GM13976 (cell line): ENCODE measurements around the gene PLCL2.
A peak's percentile ranks its signal among the peaks of the same experiment; 100 is the strongest.

Experiments used
- DNase-seq: peaks from one replicate; pipeline ENCODE4 v3.0.0; 2012; ENCODE audit warnings: low spot score
- CTCF ChIP-seq: IDR thresholded peaks from 2 replicates; pipeline ENCODE4 v1.5.1; 2012; ENCODE audit warnings: borderline replicate concordance, mild to moderate bottlenecking; ENCODE audit not compliant: insufficient read depth; ENCODE audit errors: extremely low read depth, missing control alignments, control extremely low read depth
- in situ Hi-C: fragments of 300-500 bp; cut with MboI; formaldehyde crosslinking; loops from one replicate; pipeline ENCODE4 v1.12.0; 2022; ENCODE audit warnings: low sequenced_read_pairs, mixed read lengths, inconsistent platforms; ENCODE audit not compliant: unreplicated experiment

PLCL2 gene

GRCh38 chr3:16848007-16848406, 36.7 kb upstream of the PLCL2 start:
- no peak for DNase-seq
- in situ Hi-C loops = loop anchor here (25.0 kb wide), 1 partner anchor 564 kb away; no protein-coding TSS in a partner anchor
- TF ChIP-seq CTCF = no peak

GRCh38 chr3:16849229-16849628, 35.5 kb upstream of the PLCL2 start:
- TF ChIP-seq CTCF = no peak
- peak; percentile 37 for DNase-seq
- in situ Hi-C loops = loop anchor here (25.0 kb wide), 1 partner anchor 563 kb away; no protein-coding TSS in a partner anchor

GRCh38 chr3:16849795-16850194, 35.0 kb upstream of the PLCL2 start:
- no peak for DNase-seq
- TF ChIP-seq CTCF = no peak
- in situ Hi-C loops = loop anchor here (25.0 kb wide), 1 partner anchor 563 kb away; no protein-coding TSS in a partner anchor

GRCh38 chr3:16855497-16855896, 29.3 kb upstream of the PLCL2 start:
- DNase-seq = no peak
- in situ Hi-C loops = no loop called here
- no peak for TF ChIP-seq CTCF

GRCh38 chr3:16860234-16860633, 24.5 kb upstream of the PLCL2 start:
- in situ Hi-C loops = no loop called here
- TF ChIP-seq CTCF = no peak
- no peak for DNase-seq

GRCh38 chr3:16861432-16861831, 23.3 kb upstream of the PLCL2 start:
- no peak for DNase-seq
- TF ChIP-seq CTCF = no peak
- in situ Hi-C loops = no loop called here
